ENCODE results near the gene MYOM1.

DNA sequence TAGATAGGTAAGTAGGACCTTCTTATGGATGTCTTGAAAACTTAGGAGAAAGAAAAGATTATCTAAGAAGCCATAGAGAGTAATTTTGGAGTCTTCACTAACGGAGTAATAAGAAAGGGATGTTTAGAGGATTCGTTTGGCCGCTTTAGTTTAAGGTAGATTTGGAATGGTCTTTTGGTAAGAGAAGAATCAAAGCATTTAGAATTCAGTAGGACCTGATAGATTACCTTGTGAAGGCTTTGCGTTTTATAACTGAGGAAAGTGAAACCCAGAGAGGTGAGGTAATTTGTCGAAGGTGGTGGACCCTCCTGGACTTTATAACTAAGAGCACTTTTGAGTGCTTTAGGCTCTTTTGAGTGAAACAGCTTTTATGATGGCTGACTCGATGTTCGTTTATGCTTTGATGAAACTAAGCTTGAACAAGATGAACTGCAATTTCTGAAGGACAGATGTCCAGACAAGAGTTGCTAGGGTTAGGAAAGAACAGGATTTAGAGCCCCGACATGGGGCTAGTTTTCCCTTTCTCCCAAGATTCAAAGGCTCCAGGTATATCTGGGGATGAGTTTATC lies 43.4 kb upstream of the MYOM1 start:
- TF ChIP-seq, protein P1, sequence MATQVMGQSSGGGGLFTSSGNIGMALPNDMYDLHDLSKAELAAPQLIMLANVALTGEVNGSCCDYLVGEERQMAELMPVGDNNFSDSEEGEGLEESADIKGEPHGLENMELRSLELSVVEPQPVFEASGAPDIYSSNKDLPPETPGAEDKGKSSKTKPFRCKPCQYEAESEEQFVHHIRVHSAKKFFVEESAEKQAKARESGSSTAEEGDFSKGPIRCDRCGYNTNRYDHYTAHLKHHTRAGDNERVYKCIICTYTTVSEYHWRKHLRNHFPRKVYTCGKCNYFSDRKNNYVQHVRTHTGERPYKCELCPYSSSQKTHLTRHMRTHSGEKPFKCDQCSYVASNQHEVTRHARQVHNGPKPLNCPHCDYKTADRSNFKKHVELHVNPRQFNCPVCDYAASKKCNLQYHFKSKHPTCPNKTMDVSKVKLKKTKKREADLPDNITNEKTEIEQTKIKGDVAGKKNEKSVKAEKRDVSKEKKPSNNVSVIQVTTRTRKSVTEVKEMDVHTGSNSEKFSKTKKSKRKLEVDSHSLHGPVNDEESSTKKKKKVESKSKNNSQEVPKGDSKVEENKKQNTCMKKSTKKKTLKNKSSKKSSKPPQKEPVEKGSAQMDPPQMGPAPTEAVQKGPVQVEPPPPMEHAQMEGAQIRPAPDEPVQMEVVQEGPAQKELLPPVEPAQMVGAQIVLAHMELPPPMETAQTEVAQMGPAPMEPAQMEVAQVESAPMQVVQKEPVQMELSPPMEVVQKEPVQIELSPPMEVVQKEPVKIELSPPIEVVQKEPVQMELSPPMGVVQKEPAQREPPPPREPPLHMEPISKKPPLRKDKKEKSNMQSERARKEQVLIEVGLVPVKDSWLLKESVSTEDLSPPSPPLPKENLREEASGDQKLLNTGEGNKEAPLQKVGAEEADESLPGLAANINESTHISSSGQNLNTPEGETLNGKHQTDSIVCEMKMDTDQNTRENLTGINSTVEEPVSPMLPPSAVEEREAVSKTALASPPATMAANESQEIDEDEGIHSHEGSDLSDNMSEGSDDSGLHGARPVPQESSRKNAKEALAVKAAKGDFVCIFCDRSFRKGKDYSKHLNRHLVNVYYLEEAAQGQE (IDR thresholded peaks at IDR 0.05; ENCODE audit: insufficient read depth in 1 of 2, low read depth in 2 of 2, low read length in 2 of 2): no peak
- no peak for TF ChIP-seq SIN3A (IDR thresholded peaks at IDR 0.05; ENCODE audit: borderline replicate concordance, insufficient read depth, low read length)
- no peak for TF ChIP-seq TAF1 (IDR thresholded peaks at IDR 0.05; ENCODE audit: borderline replicate concordance, insufficient read depth, low read length)
- no peak for TF ChIP-seq POLR2AphosphoS5 (IDR thresholded peaks at IDR 0.05; ENCODE audit: low read depth, low read length)
- no peak for TF ChIP-seq FOXP2 (optimal IDR thresholded peaks at IDR 0.05; ENCODE audit: borderline replicate concordance, extremely low read depth, extremely low read length, insufficient read depth)
